WI38 (cell line): ENCODE data around the gene RAB6B.

Experiments
- H3K4me3 ChIP-seq: 2 replicates; pipeline ENCODE4 v1.5.1; 2011; ENCODE audit warnings: low read depth, mild to moderate bottlenecking, control low read depth, low read length
- TF ChIP-seq, protein P1 (sequence below): IDR thresholded peaks from 2 replicates; pipeline ENCODE4 v1.5.1; 2012; ENCODE audit warnings: low read depth, mild to moderate bottlenecking, control low read depth, low read length

The RAB6B gene

DNA sequence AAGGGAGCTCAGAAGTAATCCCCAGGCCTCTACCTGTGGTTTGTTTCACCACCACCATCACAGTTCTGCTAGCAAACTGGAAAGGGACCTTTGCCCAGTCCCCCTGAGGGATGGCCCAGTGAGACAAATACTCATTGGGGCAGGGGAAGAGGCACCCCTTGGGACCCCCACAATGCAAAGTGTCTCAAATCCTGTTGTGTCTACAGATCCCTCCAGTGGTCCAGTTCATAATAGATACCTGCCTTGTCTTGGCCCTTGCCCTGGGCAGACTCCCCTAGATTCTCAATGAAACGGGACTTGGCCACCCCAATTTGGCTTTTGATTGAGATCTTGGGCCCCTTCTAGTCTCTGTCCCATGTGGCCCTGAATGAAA is 43.8 kb upstream of the RAB6B start:
- TF ChIP-seq, protein P1, sequence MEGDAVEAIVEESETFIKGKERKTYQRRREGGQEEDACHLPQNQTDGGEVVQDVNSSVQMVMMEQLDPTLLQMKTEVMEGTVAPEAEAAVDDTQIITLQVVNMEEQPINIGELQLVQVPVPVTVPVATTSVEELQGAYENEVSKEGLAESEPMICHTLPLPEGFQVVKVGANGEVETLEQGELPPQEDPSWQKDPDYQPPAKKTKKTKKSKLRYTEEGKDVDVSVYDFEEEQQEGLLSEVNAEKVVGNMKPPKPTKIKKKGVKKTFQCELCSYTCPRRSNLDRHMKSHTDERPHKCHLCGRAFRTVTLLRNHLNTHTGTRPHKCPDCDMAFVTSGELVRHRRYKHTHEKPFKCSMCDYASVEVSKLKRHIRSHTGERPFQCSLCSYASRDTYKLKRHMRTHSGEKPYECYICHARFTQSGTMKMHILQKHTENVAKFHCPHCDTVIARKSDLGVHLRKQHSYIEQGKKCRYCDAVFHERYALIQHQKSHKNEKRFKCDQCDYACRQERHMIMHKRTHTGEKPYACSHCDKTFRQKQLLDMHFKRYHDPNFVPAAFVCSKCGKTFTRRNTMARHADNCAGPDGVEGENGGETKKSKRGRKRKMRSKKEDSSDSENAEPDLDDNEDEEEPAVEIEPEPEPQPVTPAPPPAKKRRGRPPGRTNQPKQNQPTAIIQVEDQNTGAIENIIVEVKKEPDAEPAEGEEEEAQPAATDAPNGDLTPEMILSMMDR: no peak
- no peak overlapping the region for H3K4me3 ChIP-seq

DNA sequence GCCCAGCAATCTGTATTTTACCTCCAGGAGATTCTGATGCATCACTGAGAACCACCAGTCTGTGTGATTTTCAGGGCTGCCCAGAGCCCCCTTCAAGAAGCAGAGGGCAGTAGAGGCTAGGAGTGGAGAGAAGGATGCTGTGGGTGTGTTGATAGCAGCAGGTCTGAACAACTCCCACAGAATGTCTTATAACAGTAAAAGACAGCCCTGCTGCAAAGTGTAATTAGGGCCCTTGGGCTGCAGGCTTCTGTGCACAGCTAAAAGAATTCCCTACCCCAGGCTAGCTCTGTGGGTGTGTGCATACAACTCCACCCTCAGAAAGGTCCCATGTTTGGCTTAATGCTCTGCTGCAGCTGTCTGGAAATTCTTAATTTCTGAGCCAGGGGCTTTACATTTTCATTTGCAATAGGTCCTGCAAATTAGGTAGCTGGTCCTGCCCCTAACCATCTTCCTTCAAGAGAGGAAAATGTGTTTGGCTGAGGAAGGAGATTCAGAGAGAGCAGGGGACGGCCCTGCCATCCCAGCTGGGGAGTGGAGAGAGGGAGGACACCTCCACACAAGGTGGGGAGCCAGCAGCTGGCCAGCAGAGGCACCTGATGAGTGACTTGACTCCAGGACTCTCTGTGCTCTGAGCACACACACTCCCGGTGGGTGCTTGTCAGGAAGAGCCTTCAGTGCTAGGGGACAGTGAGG is 43.2 kb upstream of the RAB6B start:
- TF ChIP-seq, protein P1: no peak
- H3K4me3 ChIP-seq: no peak overlapping the region

DNA sequence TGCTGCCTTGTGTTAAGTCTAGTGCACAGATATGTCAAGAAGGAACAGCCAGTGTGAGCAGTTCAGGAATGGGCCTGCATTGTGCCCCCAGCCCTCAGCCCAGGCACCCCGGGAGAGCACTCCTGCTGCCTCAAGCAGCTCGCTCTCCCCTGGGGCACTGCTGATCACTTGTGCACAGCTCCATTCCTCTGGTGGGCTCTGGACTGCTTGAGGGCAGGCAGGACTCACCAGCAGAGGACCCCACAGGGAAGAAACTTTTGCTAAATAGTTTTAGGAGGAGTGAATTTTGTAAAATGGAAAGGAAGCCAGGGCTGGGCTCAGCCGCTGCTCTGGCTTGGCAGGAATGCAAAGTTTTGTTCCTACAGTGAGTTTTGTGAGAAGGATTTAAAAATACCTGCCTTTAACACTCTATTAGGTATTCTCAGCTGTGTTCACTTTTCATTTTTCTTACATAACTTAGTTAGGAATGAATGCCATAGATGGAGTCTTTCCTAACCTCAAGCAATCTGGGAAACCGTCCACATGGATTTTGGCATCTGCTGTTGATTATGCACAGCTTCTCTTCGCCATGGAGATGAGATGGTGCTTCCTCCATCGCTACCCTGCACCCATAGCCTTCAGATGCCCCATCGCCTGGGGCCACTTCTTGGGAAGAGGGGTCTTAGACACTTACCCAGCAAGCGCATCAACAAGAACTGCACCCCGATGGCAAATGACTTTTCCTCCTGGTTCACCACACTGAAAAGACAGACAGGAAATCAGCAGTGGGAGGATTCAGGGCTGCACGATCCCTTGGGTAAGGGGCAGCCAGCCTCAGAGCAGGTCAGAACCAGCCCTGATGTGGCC is 42.3 kb upstream of the RAB6B start:
- H3K4me3 ChIP-seq: no peak overlapping the region
- TF ChIP-seq, protein P1: no peak

DNA sequence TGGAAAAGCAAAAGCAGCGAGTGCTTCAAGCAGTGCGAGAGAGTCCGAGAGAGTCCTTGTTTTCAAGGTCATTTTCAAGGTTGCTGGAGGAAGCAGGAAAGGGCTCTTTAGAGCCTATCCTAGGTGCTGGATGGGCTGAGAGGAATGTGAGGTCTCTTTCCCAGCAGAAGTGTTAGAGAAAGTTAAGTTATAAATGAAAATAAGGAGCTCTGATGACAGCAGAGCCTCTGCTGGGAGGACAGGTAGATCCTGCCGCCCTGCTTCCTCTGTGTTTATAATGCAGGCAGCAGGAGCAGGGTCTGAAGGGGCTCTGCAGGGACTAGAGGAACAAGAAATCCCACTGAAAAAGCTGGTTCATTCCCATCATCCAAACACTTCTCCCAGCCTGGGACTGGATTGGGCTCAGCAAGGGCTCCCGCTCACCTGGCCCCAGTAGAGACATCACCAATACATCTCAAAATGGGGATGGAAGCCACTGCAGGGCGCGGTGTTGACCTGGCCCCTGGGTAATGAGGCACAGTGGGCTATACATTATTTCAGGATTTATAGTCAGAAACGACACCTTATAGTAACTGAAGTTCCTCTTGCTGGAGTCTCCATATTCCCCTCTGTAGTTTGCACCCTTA is 41.5 kb upstream of the RAB6B start:
- TF ChIP-seq, protein P1: no peak

DNA sequence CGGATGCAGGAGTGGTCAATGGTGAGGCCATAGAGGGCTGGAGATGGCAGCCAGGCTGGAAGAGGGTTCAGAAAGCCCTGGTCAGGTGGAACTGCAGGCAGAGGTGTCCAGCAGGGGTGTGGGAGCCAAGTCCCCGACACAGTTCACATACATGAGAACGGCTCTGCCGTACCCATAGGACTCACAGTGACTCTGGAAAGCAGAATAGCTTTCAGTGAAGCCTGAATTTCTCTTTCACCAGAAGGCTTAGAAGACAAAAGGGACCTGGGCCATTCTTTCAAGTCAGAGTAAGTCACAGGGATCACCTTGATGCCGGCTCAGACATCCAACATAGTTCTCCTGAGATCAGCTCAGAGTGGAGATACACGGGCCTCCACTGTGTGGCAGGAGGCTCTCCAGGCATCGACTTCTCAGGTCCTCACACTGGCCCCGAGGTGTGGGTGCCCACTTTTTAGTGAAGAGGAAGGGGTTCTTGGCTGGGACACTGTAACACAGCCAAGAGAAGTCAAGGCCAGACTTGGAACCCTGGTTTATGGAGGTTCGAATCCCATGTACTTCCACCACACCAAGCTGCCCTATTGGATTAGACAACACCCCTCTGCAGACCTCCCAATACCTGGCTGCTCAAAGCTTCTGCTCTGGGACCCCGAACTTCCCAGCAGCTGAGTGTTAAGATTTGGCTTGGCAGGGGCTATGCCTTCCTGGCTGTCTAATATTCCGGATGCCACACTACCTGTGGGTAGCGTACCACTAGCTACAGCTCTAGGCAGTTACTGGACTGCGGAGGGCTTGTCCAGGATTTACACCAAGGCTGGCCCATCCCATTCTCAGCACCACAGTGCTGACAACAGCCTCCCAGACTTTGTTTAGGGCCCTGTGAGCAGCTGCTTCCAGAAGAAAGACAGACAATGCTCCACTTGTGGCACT is 40.4 kb upstream of the RAB6B start:
- no peak overlapping the region for H3K4me3 ChIP-seq
- TF ChIP-seq, protein P1: no peak

More for the DNA sequence above, 41.5 kb upstream of the RAB6B start:
- no peak overlapping the region for H3K4me3 ChIP-seq

DNA sequence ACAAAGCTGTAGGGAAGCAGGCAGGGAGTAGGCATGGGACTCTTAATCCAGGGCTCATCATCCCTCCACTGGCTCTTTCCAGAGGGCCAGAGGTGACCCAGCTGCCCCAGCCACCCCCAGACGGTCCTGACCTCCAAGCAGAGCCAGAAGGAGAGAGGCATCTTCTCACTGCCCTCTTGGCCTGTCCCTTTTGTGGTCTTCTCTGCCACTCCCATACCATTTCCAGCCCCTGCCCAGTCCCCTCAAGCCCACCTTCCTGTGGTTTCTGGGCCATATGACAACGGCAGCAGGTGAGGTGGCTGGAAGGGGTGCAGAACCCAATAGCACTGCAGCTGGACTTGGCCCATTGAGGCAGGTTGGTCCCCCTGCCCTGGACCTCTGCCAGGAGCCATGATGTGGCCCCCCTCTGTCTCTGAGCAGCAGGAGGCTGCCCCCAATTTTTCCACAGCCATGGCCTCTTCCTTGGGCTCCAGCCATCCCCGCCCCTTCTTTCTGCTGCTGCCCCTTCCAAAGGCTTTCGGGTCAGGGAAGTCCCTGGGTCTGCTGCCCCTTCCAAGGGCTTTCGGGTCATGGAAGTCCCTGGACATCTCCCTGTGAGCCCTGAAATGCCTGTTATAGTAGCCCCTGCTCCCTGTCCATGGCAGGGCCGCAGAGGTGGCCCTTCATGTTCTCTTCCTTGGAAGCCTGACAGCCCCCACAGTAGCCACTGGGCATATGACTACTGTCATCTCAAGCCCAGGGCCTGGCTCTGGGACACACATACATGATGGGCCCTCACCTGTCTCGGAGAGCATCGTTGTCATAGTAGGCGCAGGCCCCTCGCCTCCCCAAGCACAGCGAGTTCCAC is 39.5 kb upstream of the RAB6B start:
- TF ChIP-seq, protein P1: no peak
- no peak overlapping the region for H3K4me3 ChIP-seq
